Measurements from ENCODE around the gene EXOG.

DNA sequence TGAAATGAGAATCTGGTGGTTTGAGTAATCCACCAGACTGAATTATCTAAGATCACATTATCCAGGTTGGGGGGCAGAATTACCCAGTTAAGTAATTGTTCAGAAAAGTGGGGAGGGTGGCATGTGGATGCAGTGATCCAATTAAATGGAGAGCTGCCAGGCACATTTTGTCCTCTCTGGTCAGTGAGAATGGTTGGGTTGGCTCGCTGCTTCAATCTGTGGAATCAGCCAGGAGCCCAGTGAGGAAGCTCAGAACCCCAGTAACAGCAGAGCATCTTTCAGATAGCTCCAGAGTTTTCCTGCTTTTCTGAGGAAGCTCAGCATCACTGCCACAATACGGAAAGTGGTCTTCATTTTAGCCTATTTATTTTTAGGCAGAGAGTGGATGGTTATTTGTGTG, 6.4 kb upstream of the EXOG start:
- no peak for TF ChIP-seq POLR2A (IDR thresholded peaks at IDR 0.05)
- TF ChIP-seq, protein P1, sequence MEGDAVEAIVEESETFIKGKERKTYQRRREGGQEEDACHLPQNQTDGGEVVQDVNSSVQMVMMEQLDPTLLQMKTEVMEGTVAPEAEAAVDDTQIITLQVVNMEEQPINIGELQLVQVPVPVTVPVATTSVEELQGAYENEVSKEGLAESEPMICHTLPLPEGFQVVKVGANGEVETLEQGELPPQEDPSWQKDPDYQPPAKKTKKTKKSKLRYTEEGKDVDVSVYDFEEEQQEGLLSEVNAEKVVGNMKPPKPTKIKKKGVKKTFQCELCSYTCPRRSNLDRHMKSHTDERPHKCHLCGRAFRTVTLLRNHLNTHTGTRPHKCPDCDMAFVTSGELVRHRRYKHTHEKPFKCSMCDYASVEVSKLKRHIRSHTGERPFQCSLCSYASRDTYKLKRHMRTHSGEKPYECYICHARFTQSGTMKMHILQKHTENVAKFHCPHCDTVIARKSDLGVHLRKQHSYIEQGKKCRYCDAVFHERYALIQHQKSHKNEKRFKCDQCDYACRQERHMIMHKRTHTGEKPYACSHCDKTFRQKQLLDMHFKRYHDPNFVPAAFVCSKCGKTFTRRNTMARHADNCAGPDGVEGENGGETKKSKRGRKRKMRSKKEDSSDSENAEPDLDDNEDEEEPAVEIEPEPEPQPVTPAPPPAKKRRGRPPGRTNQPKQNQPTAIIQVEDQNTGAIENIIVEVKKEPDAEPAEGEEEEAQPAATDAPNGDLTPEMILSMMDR (IDR thresholded peaks at IDR 0.05), result no peak
